ENCODE measurements around the gene RUNX1. TPM values are rescaled to one million over a fixed set of nuclear protein-coding genes. Genes with fewer than 3 reads are reported as not detected.

The RUNX1 gene
- total RNA-seq, 1 experiment from 2014 or later: 95.4 TPM

GRCh38 chr21:35024513-35024912, 24.6 kb downstream of the RUNX1 start:
- CTCF ChIA-PET: no interaction called here
- peaks cover 26% of the 10 kb centered on the region for H3K4me1 Mint-ChIP-seq (ENCODE audit: low read depth, unreplicated experiment)
- intact Hi-C loops (cut with micrococcal nuclease; ENCODE audit: unreplicated experiment): no loop called here
- TF ChIP-seq CTCF (IDR thresholded peaks at IDR 0.05; ENCODE audit: unreplicated experiment): no peak
- H3K9me3 Mint-ChIP-seq (ENCODE audit: low read depth, unreplicated experiment): no peaks in the 10 kb centered on the region
- H3K27me3 Mint-ChIP-seq (ENCODE audit: unreplicated experiment): no peaks in the 10 kb centered on the region
- H3K27ac Mint-ChIP-seq (ENCODE audit: unreplicated experiment): no peak overlapping the region
- DNase-seq: no peak
- BruUV-seq (replicated peaks): no TSS peak
- peaks cover 2% of the 10 kb centered on the region for H3K36me3 Mint-ChIP-seq (ENCODE audit: insufficient read depth, unreplicated experiment)
- no peak overlapping the region for H3K4me3 Mint-ChIP-seq (ENCODE audit: low read depth, unreplicated experiment)

GRCh38 chr21:35024071-35024420, 25.1 kb downstream of the RUNX1 start:
- Mint-ChIP-seq H3K27ac (ENCODE audit: unreplicated experiment) (no peak overlapping the region), H3K27me3 (ENCODE audit: unreplicated experiment) (no peaks in the 10 kb centered on the region), H3K4me3 (ENCODE audit: low read depth, unreplicated experiment) (no peak overlapping the region), H3K36me3 (ENCODE audit: insufficient read depth, unreplicated experiment) (no peaks in the 10 kb centered on the region), H3K4me1 (ENCODE audit: low read depth, unreplicated experiment) (peaks cover 31% of the 10 kb centered on the region), H3K9me3 (ENCODE audit: low read depth, unreplicated experiment) (no peaks in the 10 kb centered on the region)
- BruUV-seq (replicated peaks): no TSS peak
- CTCF ChIA-PET: no interaction called here
- intact Hi-C loops (cut with micrococcal nuclease; ENCODE audit: unreplicated experiment): no loop called here
- TF ChIP-seq CTCF (IDR thresholded peaks at IDR 0.05; ENCODE audit: unreplicated experiment): no peak
- DNase-seq: no peak

- TF ChIP-seq CTCF (IDR thresholded peaks at IDR 0.05; ENCODE audit: unreplicated experiment): no peak
- peaks cover 35% of the 10 kb centered on the region for H3K4me1 Mint-ChIP-seq (ENCODE audit: low read depth, unreplicated experiment)
- H3K4me3 Mint-ChIP-seq (ENCODE audit: low read depth, unreplicated experiment): no peak overlapping the region
- H3K36me3 Mint-ChIP-seq (ENCODE audit: insufficient read depth, unreplicated experiment): no peaks in the 10 kb centered on the region
- CTCF ChIA-PET: no interaction called here
- intact Hi-C loops (cut with micrococcal nuclease; ENCODE audit: unreplicated experiment): no loop called here
- no peaks in the 10 kb centered on the region for H3K27me3 Mint-ChIP-seq (ENCODE audit: unreplicated experiment)
- no peak for DNase-seq
- H3K9me3 Mint-ChIP-seq (ENCODE audit: low read depth, unreplicated experiment): no peaks in the 10 kb centered on the region
- no peak overlapping the region for H3K27ac Mint-ChIP-seq (ENCODE audit: unreplicated experiment)
- BruUV-seq (replicated peaks): no TSS peak
Observed at GRCh38 chr21:35023396-35024070, 25.6 kb downstream of the RUNX1 start.

GRCh38 chr21:35021546-35021945, 27.6 kb downstream of the RUNX1 start:
- DNase-seq: no peak
- peaks cover 35% of the 10 kb centered on the region for H3K4me1 Mint-ChIP-seq (ENCODE audit: low read depth, unreplicated experiment)
- TF ChIP-seq CTCF (IDR thresholded peaks at IDR 0.05; ENCODE audit: unreplicated experiment): no peak
- H3K27ac Mint-ChIP-seq (ENCODE audit: unreplicated experiment): no peak overlapping the region
- intact Hi-C loops (cut with micrococcal nuclease; ENCODE audit: unreplicated experiment): no loop called here
- BruUV-seq (replicated peaks): no TSS peak
- CTCF ChIA-PET: interaction anchor here (1.5 kb wide), 1 partner anchor 37 kb away, joined by 4 read pairs; no protein-coding TSS in a partner anchor
- H3K27me3 Mint-ChIP-seq (ENCODE audit: unreplicated experiment): no peaks in the 10 kb centered on the region
- no peaks in the 10 kb centered on the region for H3K9me3 Mint-ChIP-seq (ENCODE audit: low read depth, unreplicated experiment)
- no peaks in the 10 kb centered on the region for H3K36me3 Mint-ChIP-seq (ENCODE audit: insufficient read depth, unreplicated experiment)
- no peak overlapping the region for H3K4me3 Mint-ChIP-seq (ENCODE audit: low read depth, unreplicated experiment)
